Stimulated activated CD4-positive, alpha-beta T cell treated with anti-CD3 and anti-CD28 coated beads, TNF-alpha, amount 100 ng/mL, for 24 hours (primary cell): ENCODE results near the gene AGPAT3.

ENCODE experiments used
- DNase-seq, 3 experiments: peaks; one replicate each; pipeline ENCODE4 v3.0.0-alpha.2; 2020; ENCODE audit warnings: low read depth in 3 of 3

Gene AGPAT3

GRCh38 chr21:43956019-43956669, 91.1 kb downstream of the AGPAT3 start:
- DNase-seq = no peak

GRCh38 chr21:43956670-43957035, 91.6 kb downstream of the AGPAT3 start:
- no peak for DNase-seq

GRCh38 chr21:43957128-43957571, 92.1 kb downstream of the AGPAT3 start:
- DNase-seq = no peak

- DNase-seq = no peak
Observed at GRCh38 chr21:43957611-43958362, 92.8 kb downstream of the AGPAT3 start.

GRCh38 chr21:43958364-43959158, 93.5 kb downstream of the AGPAT3 start:
- DNase-seq = peak in 1 of 3 experiments; percentile 14

- no peak for DNase-seq
Observed at GRCh38 chr21:43959231-43960116, 94.5 kb downstream of the AGPAT3 start.

GRCh38 chr21:43961382-43961909, 96.4 kb downstream of the AGPAT3 start:
- DNase-seq = no peak

- DNase-seq = no peak
Observed at GRCh38 chr21:43965911-43966585, 101.0 kb downstream of the AGPAT3 start.

GRCh38 chr21:43966946-43967512, 102.0 kb downstream of the AGPAT3 start:
- no peak for DNase-seq

- no peak for DNase-seq
Observed at GRCh38 chr21:43967981-43968380, 103.0 kb downstream of the AGPAT3 start.

- DNase-seq = no peak
Observed at GRCh38 chr21:43968410-43969114, 103.5 kb downstream of the AGPAT3 start.

GRCh38 chr21:43969115-43969444, 104.1 kb downstream of the AGPAT3 start:
- no peak for DNase-seq

- DNase-seq = no peak
Observed at GRCh38 chr21:43970551-43970950, 105.5 kb downstream of the AGPAT3 start.

GRCh38 chr21:43971201-43971991, 106.4 kb downstream of the AGPAT3 start:
- DNase-seq = no peak

- DNase-seq = no peak
Observed at GRCh38 chr21:43971992-43972255, 106.9 kb downstream of the AGPAT3 start.

- no peak for DNase-seq
Observed at GRCh38 chr21:43972850-43973633, 108.0 kb downstream of the AGPAT3 start.

- no peak for DNase-seq
Observed at GRCh38 chr21:43973634-43973955, 108.6 kb downstream of the AGPAT3 start.

GRCh38 chr21:43974791-43975468, 109.9 kb downstream of the AGPAT3 start:
- no peak for DNase-seq
